HepG2 (cell line): ENCODE data around the gene FAM171A2. TPM values are rescaled to one million over a fixed set of nuclear protein-coding genes. Genes with fewer than 3 reads are reported as not detected.

Experiments used
- ATAC-seq: fragments of 200-7000 bp; cut with Tn5 transposase; 3 replicates; pipeline ENCODE4 v1.9.1; 2020; ENCODE audit warnings: mild to moderate bottlenecking, moderate library complexity
- BruUV-seq: library from RNA; stranded (reverse); fragments of 400-500 nt; replicated peaks from 2 replicates; lab custom pipeline; 2021; lab: Mats Ljungman, UMichigan
- CTCF ChIA-PET: fragments of 300-600 bp; formaldehyde crosslinking; extraction: SDS; loops from one replicate; lab custom pipeline; 2021; ENCODE audit warnings: low total read pairs, inconsistent platforms, low intra/inter-chr PET ratio; lab: Yijun Ruan, JAX
- POLR2A ChIA-PET: fragments of 350-600 bp; sonication (Branson Sonifier 250); formaldehyde crosslinking; loops from one replicate; lab custom pipeline; 2020; ENCODE audit warnings: antibody characterized with exemption, inconsistent platforms; lab: Yijun Ruan, JAX
- DNase-seq: peaks from one replicate; pipeline ENCODE4 v3.0.0-alpha.2; 2015; ENCODE audit warnings: low spot score
- FAIRE-seq: peaks from 3 replicates; lab custom pipeline; 2011; peaks lifted over from hg19 to GRCh38; lab: Jason Lieb, UNC
- H2AFZ ChIP-seq: one replicate; pipeline ENCODE4 v1.6.1; 2011; ENCODE audit warnings: low read length, inconsistent platforms
- H3K27ac ChIP-seq: fragments of 300-600 bp; 3 replicates; pipeline ENCODE4 v1.8.0; 2011; ENCODE audit warnings: mixed run types, mild to moderate bottlenecking, mixed read lengths, low read length, inconsistent platforms; ENCODE audit not compliant: insufficient read depth; ENCODE audit errors: extremely low read length
- H3K27me3 ChIP-seq, 2 experiments: fragments of 200-600 bp in 1 of 2; 2 replicates in 1 of 2; 3 replicates in 1 of 2; pipeline versions ENCODE4 v1.6.0 to v1.8.0; 2011; ENCODE audit warnings: low read length in 2 of 2, mild to moderate bottlenecking in 2 of 2, moderate library complexity in 2 of 2, inconsistent platforms in 1 of 2; ENCODE audit not compliant: insufficient read depth in 2 of 2, control insufficient read depth in 1 of 2
- H3K36me3 ChIP-seq, 2 experiments: fragments of 200-600 bp in 1 of 2; replicated peaks in 1 of 2; 2 replicates in 1 of 2; 3 replicates in 1 of 2; pipeline versions ENCODE4 v1.5.1 to v1.8.0; 2011; ENCODE audit warnings: low read length in 2 of 2, inconsistent platforms in 1 of 2; ENCODE audit not compliant: insufficient read depth in 2 of 2, control insufficient read depth in 1 of 2
- H3K4me1 ChIP-seq: 2 replicates; pipeline ENCODE4 v1.5.1; 2012; ENCODE audit warnings: low read length, inconsistent platforms; ENCODE audit not compliant: insufficient read depth
- H3K4me2 ChIP-seq: 2 replicates; pipeline ENCODE4 v1.6.0; 2011; ENCODE audit warnings: low read depth, low read length, inconsistent platforms
- H3K4me3 ChIP-seq, 3 experiments: fragments of 200-600 bp in 1 of 3; sonication (generic), shearing (Covaris generic) in 1 of 3; replicated peaks in 1 of 3; 2 replicates each; pipeline ENCODE4 v1.5.1; 2011 to 2016; ENCODE audit warnings: low read length in 3 of 3, inconsistent platforms in 2 of 3, low read depth in 2 of 3, mild to moderate bottlenecking in 2 of 3, control low read depth in 1 of 3, mixed read lengths in 1 of 3; ENCODE audit not compliant: insufficient read depth in 1 of 3
- H3K79me2 ChIP-seq: one replicate; pipeline ENCODE4 v1.6.1; 2011; ENCODE audit warnings: low read length, inconsistent platforms; ENCODE audit not compliant: insufficient read depth
- H3K9ac ChIP-seq: 2 replicates; pipeline ENCODE4 v1.6.0; 2011; ENCODE audit warnings: mild to moderate bottlenecking, low read depth, low read length, inconsistent platforms; ENCODE audit not compliant: insufficient read depth
- H3K9me3 ChIP-seq: 2 replicates; pipeline ENCODE4 v1.5.1; 2012; ENCODE audit warnings: mild to moderate bottlenecking, low read length
- H4K20me1 ChIP-seq: 2 replicates; pipeline ENCODE4 v1.6.0; 2011; ENCODE audit warnings: inconsistent platforms, mild to moderate bottlenecking, low read length, moderate library complexity; ENCODE audit not compliant: insufficient read depth
- BRCA1 ChIP-seq: sonication (generic); formaldehyde crosslinking; IDR thresholded peaks from 2 replicates; pipeline ENCODE4 v1.4.0; 2020; ENCODE audit warnings: missing genetic modification reagents
- CCDC6 ChIP-seq: sonication (generic); formaldehyde crosslinking; IDR thresholded peaks from 2 replicates; pipeline ENCODE4 v1.8.1; 2022; ENCODE audit warnings: mild to moderate bottlenecking, missing genetic modification reagents, moderate library complexity
- HNRNPL ChIP-seq: fragments of 200-400 bp; formaldehyde crosslinking; IDR thresholded peaks from 2 replicates; pipeline ENCODE4 v1.6.1; 2017; ENCODE audit warnings: mild to moderate bottlenecking, low read depth, low read length
- HOXA3 ChIP-seq: sonication (generic); formaldehyde crosslinking; IDR thresholded peaks from 2 replicates; pipeline ENCODE4 v1.5.0; 2020; ENCODE audit warnings: missing genetic modification reagents
- KLF9 ChIP-seq: IDR thresholded peaks from 2 replicates; pipeline ENCODE4 v1.6.1; 2016; ENCODE audit warnings: low read depth
- MLLT10 ChIP-seq: sonication (generic); formaldehyde crosslinking; IDR thresholded peaks from 2 replicates; pipeline ENCODE4 v1.4.0; 2020; ENCODE audit warnings: missing genetic modification reagents
- NFKBIZ ChIP-seq: IDR thresholded peaks from 2 replicates; pipeline ENCODE4 v1.6.1; 2018; ENCODE audit warnings: missing genetic modification reagents, missing compliant biosample characterization
- SAFB2 ChIP-seq: sonication (generic); formaldehyde crosslinking; IDR thresholded peaks from 2 replicates; pipeline ENCODE4 v1.5.1; 2020; ENCODE audit warnings: missing genetic modification reagents, low read depth, mild to moderate bottlenecking, borderline replicate concordance
- SOX13 ChIP-seq, 3 experiments: fragments of 450-650 bp in 1 of 3; sonication (generic) in 1 of 3; formaldehyde crosslinking in 1 of 3; IDR thresholded peaks in 2 of 3; conservative IDR thresholded peaks in 1 of 3; 2 replicates each; pipeline versions ENCODE4 v1.5.0 to v1.6.1; 2016 to 2020; ENCODE audit warnings: antibody characterized with exemption in 1 of 3, mild to moderate bottlenecking in 1 of 3, missing compliant biosample characterization in 1 of 3, missing genetic modification reagents in 1 of 3, moderate library complexity in 1 of 3
- SOX5 ChIP-seq: IDR thresholded peaks from 2 replicates; pipeline ENCODE4 v1.6.1; 2016; ENCODE audit warnings: borderline replicate concordance
- SPEN ChIP-seq: sonication (generic); formaldehyde crosslinking; IDR thresholded peaks from 2 replicates; pipeline ENCODE4 v1.5.1; 2020; ENCODE audit warnings: low read depth, mild to moderate bottlenecking, missing genetic modification reagents
- TBP ChIP-seq: sonication (generic); formaldehyde crosslinking; IDR thresholded peaks from 2 replicates; pipeline ENCODE4 v1.5.0; 2020; ENCODE audit warnings: missing genetic modification reagents
- ZNF468 ChIP-seq: sonication (generic); formaldehyde crosslinking; IDR thresholded peaks from 2 replicates; pipeline ENCODE4 v1.8.0; 2022; ENCODE audit warnings: mild to moderate bottlenecking, moderate library complexity, missing genetic modification reagents
- ZNF510 ChIP-seq: sonication (generic); formaldehyde crosslinking; IDR thresholded peaks from 2 replicates; pipeline ENCODE4 v1.4.0; 2020; ENCODE audit warnings: low read depth, mild to moderate bottlenecking, missing genetic modification reagents
- ZSCAN25 ChIP-seq: sonication (generic); formaldehyde crosslinking; IDR thresholded peaks from 2 replicates; pipeline ENCODE4 v1.8.0; 2022; ENCODE audit warnings: mild to moderate bottlenecking, missing genetic modification reagents
- ZSCAN30 ChIP-seq: sonication (generic); formaldehyde crosslinking; IDR thresholded peaks from 2 replicates; pipeline ENCODE4 v1.5.0; 2020; ENCODE audit warnings: mild to moderate bottlenecking, missing genetic modification reagents
- WGBS: methylation state at CpG from one replicate; pipeline ENCODE4 v1.1.6; 2017; ENCODE audit warnings: low lambda C conversion rate; 5-methylcytosine and 5-hydroxymethylcytosine counted together
- in situ Hi-C: cut with HindIII; loops from 2 replicates; pipeline ENCODE4 v1.10.0; 2017; ENCODE audit warnings: low pct_unique_long_range_greater_than_20kb; ENCODE audit not compliant: extremely low pct_ligation_motif_present
- intact Hi-C: fragments of 100-400 bp; cut with micrococcal nuclease; formaldehyde crosslinking; loops from one replicate; pipeline ENCODE4 v1.10.0; 2022; ENCODE audit not compliant: unreplicated experiment
- polyA plus RNA-seq, 8 experiments: library from polyadenylated mRNA; depleted of rRNA in 3 of 8; stranded (reverse) in 7 of 8; unstranded in 1 of 8; fragments of >200 nt; fragmentation: Illumina TruSeq in 4 of 8; extraction: Trizol in 4 of 8; gene quantifications; 2 replicates each; pipeline versions ENCODE4 v1.2.1 to v1.2.3, GENCODE V29; 2011 to 2016; ENCODE audit warnings: low read depth in 4 of 8, missing spikeins in 1 of 8, mixed read lengths in 1 of 8; ENCODE audit not compliant: insufficient read depth in 1 of 8
- total RNA-seq, 5 experiments: library from RNA; depleted of rRNA; stranded (reverse); fragments of >200 nt; fragmentation: Illumina TruSeq; extraction: Trizol; gene quantifications; 2 replicates each; pipeline ENCODE4 v1.2.3, GENCODE V29; 2016; ENCODE audit warnings: low read depth in 1 of 5
- TF ChIP-seq, protein P1 (sequence below): sonication (generic); formaldehyde crosslinking; IDR thresholded peaks from 2 replicates; pipeline ENCODE4 v1.8.0; 2022; ENCODE audit warnings: low read depth, missing genetic modification reagents
- TF ChIP-seq, protein P2 (sequence below): sonication (generic); formaldehyde crosslinking; IDR thresholded peaks from 2 replicates; pipeline ENCODE4; 2020; ENCODE audit warnings: missing genetic modification reagents, mild to moderate bottlenecking, borderline replicate concordance
- TF ChIP-seq, protein P3 (sequence below): sonication (generic); formaldehyde crosslinking; IDR thresholded peaks from 2 replicates; pipeline ENCODE4 v1.4.0; 2020; ENCODE audit warnings: missing genetic modification reagents

Gene FAM171A2
- total and polyA plus RNA-seq, 2 of the 13 experiments (the other 11 are each of a cell fraction or from before 2014, with no cell fraction given): 1.8 to 3.6 TPM

DNA sequence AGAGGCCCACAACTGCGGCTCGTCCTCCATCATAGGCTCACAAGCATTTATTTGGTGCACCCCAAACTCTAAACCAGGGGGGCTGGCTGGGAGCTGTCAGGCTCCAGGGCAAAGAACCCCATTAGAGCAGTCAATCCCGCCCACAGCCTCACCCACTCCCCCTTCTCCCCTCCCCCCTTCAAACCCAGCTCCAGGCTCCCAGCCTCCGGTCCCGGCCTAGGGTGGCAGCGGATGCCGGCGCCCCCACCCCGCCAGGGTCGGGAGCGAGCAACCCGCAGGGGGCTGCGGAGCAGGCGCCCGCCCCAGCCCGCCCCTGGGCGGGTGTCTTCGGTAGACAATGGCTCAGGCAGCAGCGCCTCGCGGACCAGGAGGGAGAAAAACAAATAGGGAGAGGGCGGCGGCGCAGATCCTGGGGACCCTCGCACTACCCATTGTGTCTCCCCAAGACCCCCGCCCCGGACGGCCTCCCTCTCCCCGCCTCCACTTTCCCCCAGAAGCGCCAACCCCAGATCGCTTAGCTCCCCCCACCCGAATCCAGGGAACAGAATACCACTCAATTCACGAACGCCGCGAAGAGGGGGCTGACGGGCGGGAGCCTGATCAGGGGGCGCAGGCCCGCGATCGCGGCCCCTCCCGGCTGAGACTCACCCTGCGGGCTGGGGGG, 572 bp downstream of the FAM171A2 start:
- intact Hi-C loops: no loop called here
- Histone ChIP-seq H3K27ac (no peak overlapping the region), H2AFZ (no peak overlapping the region), H3K4me3 (peak overlapping the region; percentile 75 to 82 (median 76)), H3K79me2 (no peaks in the 10 kb centered on the region), H4K20me1 (no peaks in the 10 kb centered on the region), H3K9me3 (no peaks in the 10 kb centered on the region), H3K9ac (peak overlapping the region; percentile 67; the same call in 1 of the 2 replicates), H3K4me1 (peaks cover 49% of the 10 kb centered on the region), H3K36me3 (no peaks in the 10 kb centered on the region), H3K4me2 (peak overlapping the region; percentile 98), H3K27me3 (peaks cover 1 to 14% of the 10 kb centered on the region in 2 experiments; a peak in 3 of 5 replicates)
- no peak for DNase-seq
- BruUV-seq: no TSS peak
- 2% methylated on average over 29 of the region's 45 CpGs for WGBS
- in situ Hi-C loops: no loop called here
- POLR2A ChIA-PET: interaction anchor here (0.7 to 3.2 kb wide), 6 partner anchors 9 to 535 kb away, joined by 3 to 19 read pairs (median 5); partner anchors contain the start of genes GRN and UBTF
- ATAC-seq: peak; percentile 45
- CTCF ChIA-PET: interaction anchor here (1.8 kb wide), 1 partner anchor 8 kb away, joined by 9 read pairs; no protein-coding TSS in a partner anchor
- FAIRE-seq: no peak
- TF ChIP-seq SPEN (no peak), NFKBIZ (CRISPR knock-in tag) (no peak), TBP (CRISPR knock-in tag) (no peak), HNRNPL (no peak), SOX13 (IDR thresholded peaks at IDR 0.05) (no peak), SOX13 (CRISPR knock-in tag; conservative IDR thresholded peaks at IDR 0.05 in 1 of 2, IDR thresholded peaks at IDR 0.05 in 1 of 2) (no peak), MLLT10 (no peak), HOXA3 (CRISPR knock-in tag) (no peak), BRCA1 (CRISPR knock-in tag) (no peak), ZSCAN25 (CRISPR knock-in tag) (0 out of 2 replicates have a peak, but pooled peaks have one; percentile 16), ZNF510 (CRISPR knock-in tag) (no peak), KLF9 (CRISPR knock-in tag) (no peak), SAFB2 (no peak), ZSCAN30 (CRISPR knock-in tag) (no peak), ZNF468 (CRISPR knock-in tag) (no peak), CCDC6 (CRISPR knock-in tag) (no peak), SOX5 (CRISPR knock-in tag) (0 out of 2 replicates have a peak, but pooled peaks have one; percentile 11)
- TF ChIP-seq, protein P1, sequence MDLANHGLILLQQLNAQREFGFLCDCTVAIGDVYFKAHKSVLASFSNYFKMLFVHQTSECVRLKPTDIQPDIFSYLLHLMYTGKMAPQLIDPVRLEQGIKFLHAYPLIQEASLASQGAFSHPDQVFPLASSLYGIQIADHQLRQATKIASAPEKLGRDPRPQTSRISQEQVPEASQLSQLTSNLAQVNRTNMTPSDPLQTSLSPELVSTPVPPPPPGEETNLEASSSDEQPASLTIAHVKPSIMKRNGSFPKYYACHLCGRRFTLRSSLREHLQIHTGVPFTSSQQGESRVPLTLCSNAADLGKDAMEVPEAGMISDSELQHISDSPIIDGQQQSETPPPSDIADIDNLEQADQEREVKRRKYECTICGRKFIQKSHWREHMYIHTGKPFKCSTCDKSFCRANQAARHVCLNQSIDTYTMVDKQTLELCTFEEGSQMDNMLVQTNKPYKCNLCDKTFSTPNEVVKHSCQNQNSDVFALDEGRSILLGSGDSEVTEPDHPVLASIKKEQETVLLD (CRISPR knock-in tag): peak; percentile 32; the same call in 1 of the 2 replicates
- TF ChIP-seq, protein P2, sequence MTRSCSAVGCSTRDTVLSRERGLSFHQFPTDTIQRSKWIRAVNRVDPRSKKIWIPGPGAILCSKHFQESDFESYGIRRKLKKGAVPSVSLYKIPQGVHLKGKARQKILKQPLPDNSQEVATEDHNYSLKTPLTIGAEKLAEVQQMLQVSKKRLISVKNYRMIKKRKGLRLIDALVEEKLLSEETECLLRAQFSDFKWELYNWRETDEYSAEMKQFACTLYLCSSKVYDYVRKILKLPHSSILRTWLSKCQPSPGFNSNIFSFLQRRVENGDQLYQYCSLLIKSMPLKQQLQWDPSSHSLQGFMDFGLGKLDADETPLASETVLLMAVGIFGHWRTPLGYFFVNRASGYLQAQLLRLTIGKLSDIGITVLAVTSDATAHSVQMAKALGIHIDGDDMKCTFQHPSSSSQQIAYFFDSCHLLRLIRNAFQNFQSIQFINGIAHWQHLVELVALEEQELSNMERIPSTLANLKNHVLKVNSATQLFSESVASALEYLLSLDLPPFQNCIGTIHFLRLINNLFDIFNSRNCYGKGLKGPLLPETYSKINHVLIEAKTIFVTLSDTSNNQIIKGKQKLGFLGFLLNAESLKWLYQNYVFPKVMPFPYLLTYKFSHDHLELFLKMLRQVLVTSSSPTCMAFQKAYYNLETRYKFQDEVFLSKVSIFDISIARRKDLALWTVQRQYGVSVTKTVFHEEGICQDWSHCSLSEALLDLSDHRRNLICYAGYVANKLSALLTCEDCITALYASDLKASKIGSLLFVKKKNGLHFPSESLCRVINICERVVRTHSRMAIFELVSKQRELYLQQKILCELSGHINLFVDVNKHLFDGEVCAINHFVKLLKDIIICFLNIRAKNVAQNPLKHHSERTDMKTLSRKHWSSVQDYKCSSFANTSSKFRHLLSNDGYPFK (CRISPR knock-in tag): no peak
- TF ChIP-seq, protein P3, sequence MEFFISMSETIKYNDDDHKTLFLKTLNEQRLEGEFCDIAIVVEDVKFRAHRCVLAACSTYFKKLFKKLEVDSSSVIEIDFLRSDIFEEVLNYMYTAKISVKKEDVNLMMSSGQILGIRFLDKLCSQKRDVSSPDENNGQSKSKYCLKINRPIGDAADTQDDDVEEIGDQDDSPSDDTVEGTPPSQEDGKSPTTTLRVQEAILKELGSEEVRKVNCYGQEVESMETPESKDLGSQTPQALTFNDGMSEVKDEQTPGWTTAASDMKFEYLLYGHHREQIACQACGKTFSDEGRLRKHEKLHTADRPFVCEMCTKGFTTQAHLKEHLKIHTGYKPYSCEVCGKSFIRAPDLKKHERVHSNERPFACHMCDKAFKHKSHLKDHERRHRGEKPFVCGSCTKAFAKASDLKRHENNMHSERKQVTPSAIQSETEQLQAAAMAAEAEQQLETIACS: no peak
